ENCODE results near the gene SIPA1L3.

GRCh38 chr19:38175422-38175821 lies 268.4 kb downstream of the SIPA1L3 start:
- TF ChIP-seq CTCF (conservative IDR thresholded peaks at IDR 0.05; ENCODE audit: low read depth, low read length) (no peak), EZH2 (IDR thresholded peaks at IDR 0.05; ENCODE audit: borderline replicate concordance, low read depth, low read length, poor library complexity, severe bottlenecking) (no peak)

All from A673 (cell line).